Glomerular visceral epithelial cell (primary cell): ENCODE results near the gene CLDN4.

Source experiments
- DNase-seq: peaks from one replicate; pipeline ENCODE4 v3.0.0-alpha.2; 2016; ENCODE audit errors: extremely low spot score

Gene CLDN4

GRCh38 chr7:73872056-73872908 is 41.5 kb downstream of the CLDN4 start:
- DNase-seq = no peak

- DNase-seq = no peak
Measured at GRCh38 chr7:73876361-73876760, 45.6 kb downstream of the CLDN4 start.

- DNase-seq = no peak
Measured at GRCh38 chr7:73876973-73877372, 46.2 kb downstream of the CLDN4 start.

- no peak for DNase-seq
Measured at GRCh38 chr7:73879977-73880681, 49.3 kb downstream of the CLDN4 start.

- DNase-seq = no peak
Measured at GRCh38 chr7:73880755-73881328, 50.0 kb downstream of the CLDN4 start.

- DNase-seq = no peak
Measured at GRCh38 chr7:73881352-73882046, 50.7 kb downstream of the CLDN4 start.

- DNase-seq = no peak
Measured at GRCh38 chr7:73882047-73882402, 51.2 kb downstream of the CLDN4 start.
